IMR-90 (cell line): ENCODE measurements around the gene LAMA2. TPM values are rescaled to one million over a fixed set of nuclear protein-coding genes. Genes with fewer than 3 reads are reported as not detected.
A peak's percentile ranks its signal among the peaks of the same experiment; 100 is the strongest.

Experiments used
- ATAC-seq: fragments of 200-7000 bp; cut with Tn5 transposase; 2 replicates; pipeline ENCODE4 v1.9.1; 2020; ENCODE audit warnings: low read depth, mild to moderate bottlenecking, moderate library complexity
- BruUV-seq: library from RNA; stranded (reverse); fragments of 400-500 nt; replicated peaks from 2 replicates; lab custom pipeline; 2021; lab: Mats Ljungman, UMichigan
- CTCF ChIA-PET: fragments of 300-600 bp; formaldehyde crosslinking; extraction: SDS; loops from one replicate; lab custom pipeline; 2021; ENCODE audit warnings: antibody characterized with exemption; lab: Yijun Ruan, JAX
- POLR2A ChIA-PET: fragments of 300-600 bp; sonication (Branson Sonifier 250); formaldehyde crosslinking; loops from one replicate; lab custom pipeline; 2022; ENCODE audit warnings: antibody characterized with exemption; ENCODE audit not compliant: unreplicated experiment; lab: Charles Lee
- DNase-seq: peaks from one replicate; pipeline ENCODE4 v3.0.0; 2013
- H2AFZ ChIP-seq: replicated peaks from 2 replicates; pipeline ENCODE3; 2013; ENCODE audit warnings: low read length, mild to moderate bottlenecking; ENCODE audit not compliant: poor library complexity
- H2AK5ac ChIP-seq: 2 replicates; pipeline ENCODE4 v1.6.1; 2013; ENCODE audit warnings: low read depth, low read length, inconsistent platforms
- H2AK9ac ChIP-seq: replicated peaks from 2 replicates; pipeline ENCODE3; 2013; ENCODE audit warnings: mild to moderate bottlenecking, low read depth, low read length, moderate library complexity; ENCODE audit not compliant: poor library complexity
- H2BK120ac ChIP-seq: 2 replicates; pipeline ENCODE4 v1.6.1; 2013; ENCODE audit warnings: low read depth, low read length, inconsistent platforms
- H2BK15ac ChIP-seq: 3 replicates; pipeline ENCODE4 v1.6.1; 2013; ENCODE audit warnings: low read depth, low read length, inconsistent platforms
- H2BK20ac ChIP-seq: 2 replicates; pipeline ENCODE4 v1.6.1; 2013; ENCODE audit warnings: low read depth, mild to moderate bottlenecking, inconsistent platforms, low read length, moderate library complexity
- H2BK5ac ChIP-seq: 2 replicates; pipeline ENCODE4 v1.6.1; 2013; ENCODE audit warnings: mild to moderate bottlenecking, low read depth, low read length, inconsistent platforms; ENCODE audit not compliant: poor library complexity, severe bottlenecking
- H3K14ac ChIP-seq: replicated peaks from 2 replicates; pipeline ENCODE4 v1.6.1; 2013; ENCODE audit warnings: low read depth, low read length, inconsistent platforms
- H3K18ac ChIP-seq: 2 replicates; pipeline ENCODE4 v1.6.1; 2013; ENCODE audit warnings: low read depth, low read length, control low read depth
- H3K23ac ChIP-seq: 2 replicates; pipeline ENCODE4 v1.6.1; 2013; ENCODE audit warnings: low read depth, low read length, inconsistent platforms
- H3K27ac ChIP-seq: 2 replicates; pipeline ENCODE4 v1.5.1; 2013; ENCODE audit warnings: mild to moderate bottlenecking, control low read depth, low read length; ENCODE audit not compliant: insufficient read depth
- H3K27me3 ChIP-seq: 2 replicates; pipeline ENCODE4 v1.6.1; 2013; ENCODE audit warnings: low read length; ENCODE audit not compliant: control insufficient read depth, insufficient read depth
- H3K36me3 ChIP-seq: 2 replicates; pipeline ENCODE4 v1.6.1; 2013; ENCODE audit warnings: low read length, mixed read lengths; ENCODE audit not compliant: control insufficient read depth, insufficient read depth
- H3K4ac ChIP-seq: 2 replicates; pipeline ENCODE4 v1.6.1; 2013; ENCODE audit warnings: low read depth, low read length, inconsistent platforms
- H3K4me1 ChIP-seq: 2 replicates; pipeline ENCODE4 v1.6.1; 2013; ENCODE audit warnings: low read length, mixed read lengths; ENCODE audit not compliant: control insufficient read depth, insufficient read depth
- H3K4me2 ChIP-seq: 2 replicates; pipeline ENCODE4 v1.6.1; 2013; ENCODE audit warnings: low read depth, mild to moderate bottlenecking, control low read depth, low read length, moderate library complexity
- H3K4me3 ChIP-seq: 2 replicates; pipeline ENCODE4 v1.5.1; 2013; ENCODE audit warnings: low read depth, mild to moderate bottlenecking, control low read depth, low read length, moderate library complexity; ENCODE audit not compliant: insufficient read depth
- H3K56ac ChIP-seq: 2 replicates; pipeline ENCODE4 v1.6.1; 2013; ENCODE audit warnings: low read length, inconsistent platforms; ENCODE audit not compliant: insufficient read depth; ENCODE audit errors: extremely low read depth
- H3K79me1 ChIP-seq, 2 experiments: 2 replicates each; pipeline ENCODE4 v1.6.1; 2013; ENCODE audit warnings: low read length in 2 of 2, inconsistent platforms in 1 of 2, low read depth in 1 of 2
- H3K9ac ChIP-seq: 2 replicates; pipeline ENCODE4 v1.6.1; 2013; ENCODE audit warnings: low read depth, low read length, control low read depth
- H3K9me1 ChIP-seq: 2 replicates; pipeline ENCODE4 v1.6.1; 2013; ENCODE audit warnings: low read length, inconsistent platforms; ENCODE audit not compliant: insufficient read depth
- H3K9me3 ChIP-seq: 2 replicates; pipeline ENCODE4 v1.6.1; 2013; ENCODE audit warnings: low read length; ENCODE audit not compliant: control insufficient read depth, insufficient read depth
- H4K20me1 ChIP-seq: 2 replicates; pipeline ENCODE4 v1.6.1; 2013; ENCODE audit warnings: low read length, inconsistent platforms; ENCODE audit not compliant: insufficient read depth
- H4K5ac ChIP-seq: 2 replicates; pipeline ENCODE4 v1.6.1; 2013; ENCODE audit warnings: mild to moderate bottlenecking, low read depth, low read length, control low read depth
- H4K8ac ChIP-seq, 2 experiments: 2 replicates each; pipeline ENCODE4 v1.6.1; 2013; ENCODE audit warnings: low read depth in 2 of 2, low read length in 2 of 2, control low read depth in 1 of 2, inconsistent platforms in 1 of 2
- H4K91ac ChIP-seq: 2 replicates; pipeline ENCODE4 v1.6.1; 2013; ENCODE audit warnings: low read depth, low read length, inconsistent platforms; ENCODE audit not compliant: insufficient read depth
- BHLHE40 ChIP-seq: fragments of 150-350 bp; IDR thresholded peaks from 2 replicates; pipeline ENCODE4 v1.6.1; 2016; ENCODE audit warnings: mild to moderate bottlenecking, low read depth, low read length
- CEBPB ChIP-seq: IDR thresholded peaks from 2 replicates; pipeline ENCODE4 v1.6.1; 2012; ENCODE audit warnings: low read depth, low read length, improper control_type of control experiment
- CHD1 ChIP-seq: IDR thresholded peaks from 2 replicates; pipeline ENCODE4 v1.6.1; 2012; ENCODE audit warnings: low read depth, low read length, improper control_type of control experiment
- CTCF ChIP-seq: conservative IDR thresholded peaks from 2 replicates; pipeline ENCODE4 v1.5.1; 2012; ENCODE audit warnings: mild to moderate bottlenecking, low read depth, low read length, improper control_type of control experiment
- ELK1 ChIP-seq: fragments of 150-350 bp; IDR thresholded peaks from 2 replicates; pipeline ENCODE4 v1.6.1; 2016; ENCODE audit warnings: low read depth, mild to moderate bottlenecking, low read length, moderate library complexity, borderline replicate concordance
- FOS ChIP-seq: fragments of 150-350 bp; IDR thresholded peaks from 2 replicates; pipeline ENCODE4 v1.6.1; 2016; ENCODE audit warnings: low read depth, low read length
- POLR2A ChIP-seq: IDR thresholded peaks from 2 replicates; pipeline ENCODE4 v1.6.1; 2012; ENCODE audit warnings: mild to moderate bottlenecking, low read depth, low read length
- RAD21 ChIP-seq: IDR thresholded peaks from 2 replicates; pipeline ENCODE4 v1.6.1; 2012; ENCODE audit warnings: low read length, improper control_type of control experiment
- USF2 ChIP-seq: fragments of 150-350 bp; IDR thresholded peaks from 2 replicates; pipeline ENCODE4 v1.6.1; 2017; ENCODE audit warnings: mild to moderate bottlenecking, antibody characterized with exemption, low read length, low read depth
- WGBS, 2 experiments: methylation state at CpG; one replicate each; pipeline versions ENCODE4 v1.1.5 to v1.1.7; 2013; ENCODE audit warnings: missing lambda C conversion rate in 2 of 2; ENCODE audit not compliant: insufficient read length in 1 of 2; ENCODE audit errors: extremely low coverage in 2 of 2; 5-methylcytosine and 5-hydroxymethylcytosine counted together
- dilution Hi-C: fragments of 300-500 bp; cut with HindIII; formaldehyde crosslinking; loops from one replicate; pipeline ENCODE4 v1.14.3; 2018; ENCODE audit warnings: low sequenced_read_pairs; ENCODE audit not compliant: unreplicated experiment
- in situ Hi-C: fragments of 300-500 bp; cut with MboI; formaldehyde crosslinking; loops from 3 replicates; pipeline ENCODE4 v1.14.3; 2019; ENCODE audit warnings: low sequenced_read_pairs, inconsistent platforms, mixed read lengths
- intact Hi-C: fragments of 100-400 bp; cut with micrococcal nuclease; formaldehyde crosslinking; loops from 2 replicates; pipeline ENCODE4 v1.10.0; 2022
- polyA plus RNA-seq, 3 experiments: library from polyadenylated mRNA; depleted of rRNA; stranded (reverse); fragments of >200 nt; gene quantifications; 2 replicates each; pipeline ENCODE4 v1.2.3, GENCODE V29; 2012; ENCODE audit warnings: low replicate concordance in 1 of 3
- total RNA-seq: library from RNA; depleted of rRNA; stranded (reverse); fragments of >200 nt; gene quantifications from 2 replicates; pipeline ENCODE4 v1.2.3, GENCODE V29; 2012

LAMA2 gene
- total and polyA plus RNA-seq, 2 of the 4 experiments (the other 2 are of a cell fraction), result 9.9 to 13.3 TPM

- H3K4me3 ChIP-seq, result no peak overlapping the region
- BruUV-seq, result no TSS peak
- H4K20me1 ChIP-seq, result no peaks in the 10 kb centered on the region
- H4K8ac ChIP-seq, result peak overlapping the region in 1 of 2 experiments; percentile 46; a peak in 1 of 4 replicates
- H3K4ac ChIP-seq, result peak overlapping the region; percentile 14; the same call in 1 of the 2 replicates
- no peaks in the 10 kb centered on the region for H3K79me1 ChIP-seq
- no peak for ATAC-seq
- peak overlapping the region; percentile 77; the same call in 1 of the 2 replicates for H3K18ac ChIP-seq
- H3K56ac ChIP-seq, result no peak overlapping the region
- POLR2A ChIA-PET, result no interaction called here
- H3K9ac ChIP-seq, result no peak overlapping the region
- H2AK5ac ChIP-seq, result no peak overlapping the region
- no peak overlapping the region; the same call in 1 of the 2 replicates for H3K27ac ChIP-seq
- peak overlapping the region; percentile 5; the same call in 1 of the 3 replicates for H2BK15ac ChIP-seq
- no CpG with 5 or more reads among the region's 3 CpGs for WGBS, 2 experiments
- TF ChIP-seq RAD21 (no peak), BHLHE40 (no peak), USF2 (no peak), FOS (no peak), CHD1 (no peak), POLR2A (no peak), CEBPB (no peak), ELK1 (no peak), CTCF (no peak)
- H3K9me1 ChIP-seq, result no peaks in the 10 kb centered on the region; the same call in none of the 2 replicates
- no peak overlapping the region for H2AFZ ChIP-seq
- H4K5ac ChIP-seq, result peak overlapping the region; percentile 78; the same call in 1 of the 2 replicates
- no peak overlapping the region for H3K23ac ChIP-seq
- peaks cover 14% of the 10 kb centered on the region for H3K4me1 ChIP-seq
- dilution Hi-C loops (no loop called here), intact Hi-C loops (no loop called here), in situ Hi-C loops (no loop called here)
- H3K4me2 ChIP-seq, result no peak overlapping the region; the same call in 1 of the 2 replicates
- no peaks in the 10 kb centered on the region for H3K36me3 ChIP-seq
- H3K9me3 ChIP-seq, result no peaks in the 10 kb centered on the region
- peak overlapping the region; percentile 71; the same call in 1 of the 2 replicates for H2BK20ac ChIP-seq
- H2AK9ac ChIP-seq, result no peak overlapping the region
- peak overlapping the region; percentile 24 for H2BK5ac ChIP-seq
- no peaks in the 10 kb centered on the region for H3K27me3 ChIP-seq
- H4K91ac ChIP-seq, result no peak overlapping the region
- no peak for DNase-seq
- CTCF ChIA-PET, result no interaction called here
- 0 out of 2 replicates have a peak overlapping the region, but pooled peaks have one; percentile 10 for H3K14ac ChIP-seq
- peak overlapping the region; percentile 67; the same call in 1 of the 2 replicates for H2BK120ac ChIP-seq
Observed at GRCh38 chr6:129184324-129184723, 301.4 kb downstream of the LAMA2 start.
